Heart right ventricle (tissue), 16 donors: Measurements from ENCODE around the gene HSFX4. TPM values are rescaled to one million over a fixed set of nuclear protein-coding genes. Genes with fewer than 3 reads are reported as not detected.
A peak's percentile ranks its signal among the peaks of the same experiment; 100 is the strongest.

ENCODE experiments used
- ATAC-seq, 8 donors: fragments of 200-7000 bp; cut with Tn5 transposase; one replicate each; pipeline ENCODE4 v1.9.1; 2020; ENCODE audit warnings: mild to moderate bottlenecking in 8 of 8, moderate library complexity in 8 of 8, moderate number of reproducible peaks in 1 of 8
- DNase-seq, 2 donors: peaks; one replicate each; pipeline ENCODE4 v3.0.0-alpha.2; 2020
- H3K27ac ChIP-seq, 10 donors: fragments of 200-600 bp; sonication (generic) in 2 of 10; one replicate each; pipeline versions ENCODE4 v1.5.0 to v1.8.0; 2020 to 2022; ENCODE audit warnings: mild to moderate bottlenecking in 3 of 10
- H3K27me3 ChIP-seq, 7 donors: fragments of 200-600 bp; one replicate each; pipeline ENCODE4 v1.8.0; 2021 to 2022; ENCODE audit warnings: mild to moderate bottlenecking in 2 of 7
- H3K36me3 ChIP-seq, 9 donors: fragments of 200-600 bp; sonication (generic) in 1 of 9; one replicate each; pipeline versions ENCODE4 v1.5.0 to v1.8.0; 2020 to 2022; ENCODE audit warnings: mild to moderate bottlenecking in 2 of 9
- H3K4me1 ChIP-seq, 9 donors: fragments of 200-600 bp; sonication (generic) in 1 of 9; one replicate each; pipeline versions ENCODE4 v1.5.0 to v1.8.0; 2020 to 2022; ENCODE audit warnings: mild to moderate bottlenecking in 4 of 9
- H3K4me3 ChIP-seq, 10 donors: fragments of 200-600 bp; sonication (generic) in 2 of 10; one replicate each; pipeline versions ENCODE4 v1.5.0 to v1.8.0; 2020 to 2022; ENCODE audit warnings: mild to moderate bottlenecking in 7 of 10, moderate library complexity in 2 of 10
- H3K9me3 ChIP-seq, 11 donors: fragments of 200-600 bp in 10 of 11; sonication (generic) in 2 of 11; one replicate each; pipeline versions ENCODE4 v1.5.0 to v1.8.0; 2013 to 2022; ENCODE audit warnings: mild to moderate bottlenecking in 2 of 11, control low read depth in 1 of 11, moderate library complexity in 1 of 11
- CTCF ChIP-seq, 9 donors: fragments of 200-600 bp; sonication (generic) in 2 of 9; IDR thresholded peaks; one replicate each; pipeline versions ENCODE4 v1.5.0 to v1.8.0; 2021 to 2022; ENCODE audit warnings: antibody characterized with exemption in 9 of 9, mild to moderate bottlenecking in 5 of 9, moderate library complexity in 1 of 9
- WGBS, 2 donors: extraction: QIAGEN DNeasy Blood & Tissue Kit; methylation state at CpG; one replicate each; pipeline ENCODE4 v1.1.7; 2013; ENCODE audit warnings: inconsistent platforms in 1 of 2; 5-methylcytosine and 5-hydroxymethylcytosine counted together
- intact Hi-C, 10 donors: fragments of 100-400 bp; cut with DNase I; formaldehyde crosslinking; loops; one replicate each; pipeline versions ENCODE4 v1.11.1 to v1.14.2; 2022
- polyA plus RNA-seq, 2 donors: library from polyadenylated mRNA; stranded (reverse); fragments of 200-250 nt; gene quantifications; one replicate each; pipeline ENCODE4 v1.2.3, GENCODE V29; 2013
- total RNA-seq, 10 donors: library from RNA; stranded (reverse); fragmentation: NEBNext Ultra II Directional in 3 of 10; extraction: Animal tissue kit (Norgen Biotek cat#: 25700) in 3 of 10; gene quantifications; one replicate each; pipeline versions ENCODE4 v1.2.1 to v1.2.4, GENCODE V29; 2021 to 2023
- donor health status: Arrhythmogenic right ventricular cardiomyopathy.
- donor health status: ischemic (EF 13 %, LVEDD 7.1; RV severe dilation, severe dysfunction).
- donor health status: healthy with polysubstance abuse.
- donor health status: DM: no; HTN: yes; CAD: no.
- donor health status: DM: no; HTN: no; CAD: no.
- donor health status: ischemic (EF 25% LVEDD 6.9; RV normal size, moderate dysfunction).
- donor health status: ischemic (EF 25% LVEDD 5.7; RV mildly dilated, moderate dysfunction).
- donor health status: healthy.
- donor health status: DM: yes; HTN: yes; CAD: no.
- donor health status: Ischemic cardiomyopathy.
- donor health status: ischemic (EF 35%, LVEDD 5.7; RV mildly dilated, moderate dysfunction).
- donor health status: nonischemic (EF 11% LVEDD 7.7; RV severe dilation, severe dysfunction).
- donor health status: DM: yes; HTN: yes; CAD: no.
- donor health status: PGD.
- donor health status: ischemic (EF 29% LVEDD 5.4; RV normal size, mild dysfunction).
- donor health status: nonischemic (EF 23%, LVEDD 6.1; RV moderate dilation, normal function).

The HSFX4 gene
- total and polyA plus RNA-seq, 12 donors: 0.07 TPM; not detected in 11

GRCh38 chrX:149908308-149908707 lies 21.1 kb upstream of the HSFX4 start:
- ATAC-seq (no peak), DNase-seq (no peak)
- no peak for TF ChIP-seq CTCF (IDR thresholded peaks at IDR 0.05)
- H3K4me1 ChIP-seq: no peaks in the 10 kb centered on the region
- no peaks in the 10 kb centered on the region for H3K36me3 ChIP-seq
- H3K9me3 ChIP-seq: peaks cover 0 to 11% (median 0%) of the 10 kb centered on the region in 11 donors
- no peaks in the 10 kb centered on the region for H3K27me3 ChIP-seq
- no peak overlapping the region for H3K4me3 ChIP-seq
- intact Hi-C loops: no loop called here
- H3K27ac ChIP-seq: no peak overlapping the region
- WGBS, 2 donors: 94 to 97% methylated on average over 3 of the region's 3 CpGs

GRCh38 chrX:149908727-149909126 lies 20.6 kb upstream of the HSFX4 start:
- Histone ChIP-seq H3K4me1 (no peaks in the 10 kb centered on the region), H3K36me3 (no peaks in the 10 kb centered on the region), H3K27me3 (no peaks in the 10 kb centered on the region), H3K27ac (no peak overlapping the region), H3K4me3 (no peak overlapping the region), H3K9me3 (peaks cover 0 to 13% (median 0%) of the 10 kb centered on the region in 11 donors)
- ATAC-seq (no peak), DNase-seq (no peak)
- intact Hi-C loops: no loop called here
- TF ChIP-seq CTCF (IDR thresholded peaks at IDR 0.05): no peak

- no peak for DNase-seq
- peaks cover 0 to 17% (median 0%) of the 10 kb centered on the region in 11 donors for H3K9me3 ChIP-seq
- no peaks in the 10 kb centered on the region for H3K4me1 ChIP-seq
- 99% methylated on average over 4 of the region's 4 CpGs for WGBS, 2 donors
- peak in 1 of 8 donors; percentile 47 for ATAC-seq
- TF ChIP-seq CTCF (IDR thresholded peaks at IDR 0.05): no peak
- intact Hi-C loops: no loop called here
- no peak overlapping the region for H3K4me3 ChIP-seq
- no peaks in the 10 kb centered on the region for H3K27me3 ChIP-seq
- no peaks in the 10 kb centered on the region for H3K36me3 ChIP-seq
- H3K27ac ChIP-seq: no peak overlapping the region
Measured at GRCh38 chrX:149909324-149910177, 19.8 kb upstream of the HSFX4 start.

- Histone ChIP-seq H3K27me3 (no peaks in the 10 kb centered on the region), H3K4me1 (no peaks in the 10 kb centered on the region), H3K36me3 (no peaks in the 10 kb centered on the region), H3K4me3 (no peak overlapping the region), H3K9me3 (peaks cover 0 to 17% (median 0%) of the 10 kb centered on the region in 11 donors), H3K27ac (no peak overlapping the region)
- WGBS, 2 donors: 97 to 98% methylated on average over 9 of the region's 9 CpGs
- TF ChIP-seq CTCF (IDR thresholded peaks at IDR 0.05): no peak
- DNase-seq (no peak), ATAC-seq (no peak)
- intact Hi-C loops: no loop called here
Measured at GRCh38 chrX:149910178-149910695, 19.1 kb upstream of the HSFX4 start.
